Amniotic epithelial cell (primary cell): ENCODE results near the gene IL5.

Source experiments
- DNase-seq: peaks from one replicate; pipeline ENCODE4 v3.0.0-alpha.2; 2010; ENCODE audit warnings: low read depth

The IL5 gene

DNA sequence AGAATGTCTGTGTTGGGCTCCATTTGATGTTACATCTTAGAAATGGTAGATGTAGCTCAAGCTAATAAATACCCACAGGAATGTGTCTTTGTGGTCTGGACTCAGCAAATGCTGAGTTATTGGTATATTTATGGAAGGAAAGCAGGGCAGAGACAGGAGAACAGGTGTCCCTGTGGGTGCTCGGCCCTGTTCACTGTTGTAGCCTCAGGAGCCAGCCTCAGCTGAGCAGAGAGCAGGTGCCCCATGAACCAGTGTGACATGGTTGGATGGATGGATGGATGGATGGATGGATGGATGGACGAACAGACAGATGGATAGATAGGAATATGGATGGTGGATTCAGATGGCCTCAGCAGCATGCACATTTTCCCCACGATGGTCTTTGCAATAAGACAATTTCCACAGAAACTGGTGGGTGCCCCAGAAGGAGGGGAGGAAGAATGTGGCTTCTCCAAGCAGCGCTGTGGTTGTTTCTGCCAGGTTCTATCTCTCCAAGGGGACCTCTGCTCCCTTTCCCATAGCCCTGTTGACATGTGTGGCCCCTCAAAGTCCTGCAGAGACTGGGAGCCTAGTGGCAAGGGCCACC is 44.5 kb downstream of the IL5 start:
- peak; percentile 37 for DNase-seq

DNA sequence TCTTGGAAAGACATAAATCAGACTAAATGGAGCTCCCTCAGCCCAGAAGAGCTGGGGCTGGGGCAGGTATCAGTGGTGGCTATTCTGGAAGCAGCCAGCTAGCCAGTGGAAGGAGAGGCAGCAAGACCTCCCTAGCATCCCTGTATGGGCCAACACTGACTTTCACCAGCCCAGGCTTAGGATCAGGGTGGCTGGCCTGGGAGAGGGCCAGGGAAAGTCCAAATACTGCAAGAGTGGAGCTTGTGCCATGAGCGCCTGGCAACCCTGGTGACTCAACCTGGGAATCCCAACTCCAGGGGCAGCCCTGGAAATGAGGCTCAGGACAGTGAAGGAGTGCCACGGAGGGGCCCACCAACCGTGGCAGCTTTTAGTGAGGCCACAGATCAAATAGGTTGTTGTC is 45.2 kb downstream of the IL5 start:
- DNase-seq: peak; percentile 69

GRCh38 chr5:132497488-132497997 is 45.8 kb downstream of the IL5 start:
- DNase-seq: peak; percentile 95

- peak; percentile 89 for DNase-seq
These were observed 46.5 kb downstream of the IL5 start for GRCh38 chr5:132496631-132497487.

GRCh38 chr5:132496191-132496630 is 47.1 kb downstream of the IL5 start:
- peak; percentile 86 for DNase-seq

GRCh38 chr5:132495667-132496190 is 47.6 kb downstream of the IL5 start:
- DNase-seq: peak; percentile 89

- no peak for DNase-seq
These were observed 49.5 kb downstream of the IL5 start for GRCh38 chr5:132493821-132494220.

DNA sequence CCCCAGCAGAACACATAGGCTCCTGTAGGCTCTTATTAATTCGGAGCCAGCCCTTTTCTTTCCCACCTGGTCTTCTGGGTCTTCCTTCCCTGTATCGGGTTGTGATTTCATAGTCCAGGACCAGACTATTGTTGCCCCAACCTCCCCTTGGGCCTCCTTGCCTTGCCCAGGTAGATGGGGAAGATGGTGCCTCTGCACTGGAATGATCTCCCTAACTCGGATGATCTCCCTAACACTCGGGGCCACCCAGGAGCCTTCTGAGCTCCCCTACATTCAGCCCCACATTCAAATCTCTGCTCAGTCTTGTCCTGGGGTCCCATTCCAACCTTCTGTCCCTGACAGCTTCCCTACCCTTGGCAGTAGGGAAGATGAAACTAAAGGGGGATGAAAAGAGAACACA is 50.1 kb downstream of the IL5 start:
- no peak for DNase-seq

DNA sequence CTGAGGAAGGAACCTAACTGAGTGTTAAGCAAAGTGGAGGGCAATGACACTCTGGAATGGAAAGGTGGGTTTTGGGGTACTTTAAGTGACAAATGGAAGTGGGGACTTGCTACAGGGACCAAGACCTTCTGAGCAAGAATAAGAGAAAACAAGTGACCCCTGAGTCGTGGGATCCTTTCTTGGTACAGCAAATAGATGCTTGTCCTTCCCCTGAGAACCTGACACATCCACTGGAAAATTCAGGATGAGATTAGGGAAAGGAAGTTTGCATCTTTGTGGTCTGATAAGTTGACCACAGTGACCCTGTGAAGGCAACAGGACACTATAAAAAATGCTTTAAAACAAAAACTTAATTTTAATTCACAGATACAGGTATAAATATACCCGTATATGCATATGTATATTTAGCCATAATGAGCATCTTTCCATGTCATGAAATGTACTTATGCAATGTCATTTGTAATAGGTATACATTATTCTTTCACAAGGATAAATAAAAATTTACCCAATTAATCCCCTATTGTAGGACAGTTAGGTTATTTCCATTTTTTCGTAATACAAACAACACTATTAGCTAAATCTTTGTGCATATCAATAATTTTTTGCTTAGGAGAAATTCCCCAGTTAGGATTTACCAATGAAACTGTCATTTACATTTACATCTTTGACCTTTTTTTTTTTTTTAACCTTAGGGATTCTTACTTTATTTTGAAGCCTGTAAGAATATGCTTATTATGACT is 50.8 kb downstream of the IL5 start:
- peak; percentile 61 for DNase-seq
